ENCODE data around the gene GDI2. TPM values are rescaled to one million over a fixed set of nuclear protein-coding genes. Genes with fewer than 3 reads are reported as not detected.

Gene GDI2
- total and polyA plus RNA-seq, 12 donors: 45.3 to 412 (median 222) TPM

DNA sequence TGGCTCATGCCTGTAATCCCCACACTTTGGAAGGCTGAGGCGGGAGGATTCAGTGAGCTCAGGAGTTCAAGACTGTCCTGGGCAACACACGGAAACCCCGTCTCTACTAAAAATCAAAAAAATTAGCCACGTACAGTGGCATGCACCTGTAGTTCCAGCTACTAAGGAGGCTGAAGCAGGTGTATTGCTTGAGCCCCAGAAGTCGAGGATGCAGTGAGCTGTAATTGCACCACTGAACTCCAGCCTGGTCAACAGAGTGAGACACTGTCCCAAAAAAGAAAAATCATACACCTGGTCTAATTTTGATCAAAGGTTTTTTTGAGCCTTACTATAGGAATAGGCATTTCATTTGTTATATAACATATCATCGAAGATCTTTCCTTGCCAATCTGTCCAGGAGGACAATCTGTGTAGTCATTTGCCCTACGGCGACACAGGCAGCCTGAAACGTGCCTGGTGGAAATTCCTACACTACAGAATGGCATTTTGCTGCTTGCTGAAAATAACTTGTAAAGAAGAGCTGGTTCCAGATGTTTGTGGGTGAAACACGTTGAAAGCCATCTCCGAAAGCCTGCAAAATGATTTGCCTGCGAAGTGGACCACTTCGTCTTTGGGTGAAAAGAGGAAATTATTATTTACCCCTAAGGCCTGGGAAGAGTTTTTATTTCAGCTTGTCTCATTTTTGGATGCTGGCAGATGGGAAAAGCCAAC lies 31.3 kb upstream of the GDI2 start:
- Histone ChIP-seq H3K27me3 (no peaks in the 10 kb centered on the region), H3K4me1 (replicated peaks in 1 of 2) (peaks cover 4 to 27% of the 10 kb centered on the region in 2 donors), H3K9me3 (replicated peaks in 1 of 3) (no peaks in the 10 kb centered on the region), H3K36me3 (replicated peaks in 1 of 2) (no peaks in the 10 kb centered on the region), H3K4me3 (no peak overlapping the region), H3K27ac (peak overlapping the region in 2 of 5 donors; percentile 20 to 63)
- DNase-seq: no peak
- WGBS, 4 donors: 67 to 74% (median 70%) methylated on average over 13 of the region's 13 CpGs
- intact Hi-C loops (cut with DNase I): no loop called here
- TF ChIP-seq, protein P1, sequence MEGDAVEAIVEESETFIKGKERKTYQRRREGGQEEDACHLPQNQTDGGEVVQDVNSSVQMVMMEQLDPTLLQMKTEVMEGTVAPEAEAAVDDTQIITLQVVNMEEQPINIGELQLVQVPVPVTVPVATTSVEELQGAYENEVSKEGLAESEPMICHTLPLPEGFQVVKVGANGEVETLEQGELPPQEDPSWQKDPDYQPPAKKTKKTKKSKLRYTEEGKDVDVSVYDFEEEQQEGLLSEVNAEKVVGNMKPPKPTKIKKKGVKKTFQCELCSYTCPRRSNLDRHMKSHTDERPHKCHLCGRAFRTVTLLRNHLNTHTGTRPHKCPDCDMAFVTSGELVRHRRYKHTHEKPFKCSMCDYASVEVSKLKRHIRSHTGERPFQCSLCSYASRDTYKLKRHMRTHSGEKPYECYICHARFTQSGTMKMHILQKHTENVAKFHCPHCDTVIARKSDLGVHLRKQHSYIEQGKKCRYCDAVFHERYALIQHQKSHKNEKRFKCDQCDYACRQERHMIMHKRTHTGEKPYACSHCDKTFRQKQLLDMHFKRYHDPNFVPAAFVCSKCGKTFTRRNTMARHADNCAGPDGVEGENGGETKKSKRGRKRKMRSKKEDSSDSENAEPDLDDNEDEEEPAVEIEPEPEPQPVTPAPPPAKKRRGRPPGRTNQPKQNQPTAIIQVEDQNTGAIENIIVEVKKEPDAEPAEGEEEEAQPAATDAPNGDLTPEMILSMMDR (IDR thresholded peaks at IDR 0.05): no peak
- TF ChIP-seq POLR2A (IDR thresholded peaks at IDR 0.05): no peak

DNA sequence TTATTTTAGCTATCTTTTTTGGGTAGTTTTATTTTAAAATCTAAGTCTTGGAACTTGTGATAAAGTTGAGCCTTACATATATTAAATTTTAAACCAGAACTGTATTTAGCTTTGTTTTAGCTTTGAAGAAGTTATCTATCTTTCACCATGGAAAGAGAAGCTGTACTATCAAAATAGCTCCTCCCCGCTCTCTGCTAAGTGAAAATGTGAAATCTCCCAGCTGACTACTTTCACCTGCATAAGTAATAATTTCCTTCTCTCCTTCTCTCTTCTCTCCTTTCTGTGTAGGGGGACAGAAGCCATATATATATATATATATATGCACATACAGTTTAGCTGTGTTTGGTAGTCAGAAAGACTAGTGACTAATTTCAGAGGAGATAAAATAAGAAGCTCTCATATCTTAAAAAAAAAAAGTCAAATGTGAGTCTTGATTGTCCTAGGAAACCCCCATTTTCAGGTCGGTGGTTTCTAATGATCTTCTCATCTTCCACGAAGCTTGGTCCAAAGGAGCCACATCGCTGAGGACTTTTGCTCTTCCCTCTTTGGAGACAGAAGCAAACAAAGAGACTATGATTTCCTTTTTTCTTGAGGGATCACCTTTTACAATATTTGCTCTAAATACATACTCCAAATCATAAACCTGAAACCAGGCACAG lies 30.6 kb upstream of the GDI2 start:
- no peak overlapping the region for H3K27ac ChIP-seq
- TF ChIP-seq, protein P1 (IDR thresholded peaks at IDR 0.05): no peak
- TF ChIP-seq POLR2A (IDR thresholded peaks at IDR 0.05): no peak
- H3K36me3 ChIP-seq (replicated peaks in 1 of 2): no peaks in the 10 kb centered on the region
- no peaks in the 10 kb centered on the region for H3K9me3 ChIP-seq (replicated peaks in 1 of 3)
- H3K4me3 ChIP-seq: no peak overlapping the region
- no peaks in the 10 kb centered on the region for H3K27me3 ChIP-seq
- intact Hi-C loops (cut with DNase I): no loop called here
- WGBS, 4 donors: 76 to 89% (median 86%) methylated on average over 4 of the region's 4 CpGs
- no peak for DNase-seq
- H3K4me1 ChIP-seq (replicated peaks in 1 of 2): peaks cover 4 to 27% of the 10 kb centered on the region in 2 donors

DNA sequence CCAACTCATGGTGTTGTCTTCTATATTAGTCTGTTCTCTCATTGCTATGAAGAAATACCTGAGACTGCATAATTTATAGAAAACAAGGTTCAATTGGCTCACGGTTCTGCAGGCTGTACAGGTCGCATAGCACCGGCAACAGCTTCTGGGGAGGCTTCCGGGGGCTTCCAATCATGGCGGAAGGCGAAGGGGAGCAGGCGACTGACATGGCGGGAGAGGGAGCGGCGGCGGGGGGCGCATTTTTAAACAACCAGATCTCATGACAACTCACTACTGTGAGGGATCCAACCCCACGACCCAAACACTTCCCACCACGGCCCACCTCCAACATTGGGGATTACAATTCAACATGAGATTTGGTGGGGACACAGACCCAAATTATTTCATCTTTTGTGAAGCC lies 28.7 kb upstream of the GDI2 start:
- WGBS, 4 donors: 94 to 97% (median 94%) methylated on average over 14 of the region's 14 CpGs
- no peak for DNase-seq
- H3K9me3 ChIP-seq (replicated peaks in 1 of 3): no peaks in the 10 kb centered on the region

More for the DNA sequence above, 28.7 kb upstream of the GDI2 start:
- TF ChIP-seq, protein P1 (IDR thresholded peaks at IDR 0.05): no peak
- no peak for TF ChIP-seq POLR2A (IDR thresholded peaks at IDR 0.05)
- H3K27me3 ChIP-seq: no peaks in the 10 kb centered on the region
- no peak overlapping the region for H3K4me3 ChIP-seq
- peaks cover 4 to 27% of the 10 kb centered on the region in 2 donors for H3K4me1 ChIP-seq (replicated peaks in 1 of 2)
- no peak overlapping the region for H3K27ac ChIP-seq
- intact Hi-C loops (cut with DNase I): no loop called here
- no peaks in the 10 kb centered on the region for H3K36me3 ChIP-seq (replicated peaks in 1 of 2)

Data from adrenal gland (tissue), 12 donors.